ENCODE results near the gene TSHZ1.

Gene TSHZ1

DNA sequence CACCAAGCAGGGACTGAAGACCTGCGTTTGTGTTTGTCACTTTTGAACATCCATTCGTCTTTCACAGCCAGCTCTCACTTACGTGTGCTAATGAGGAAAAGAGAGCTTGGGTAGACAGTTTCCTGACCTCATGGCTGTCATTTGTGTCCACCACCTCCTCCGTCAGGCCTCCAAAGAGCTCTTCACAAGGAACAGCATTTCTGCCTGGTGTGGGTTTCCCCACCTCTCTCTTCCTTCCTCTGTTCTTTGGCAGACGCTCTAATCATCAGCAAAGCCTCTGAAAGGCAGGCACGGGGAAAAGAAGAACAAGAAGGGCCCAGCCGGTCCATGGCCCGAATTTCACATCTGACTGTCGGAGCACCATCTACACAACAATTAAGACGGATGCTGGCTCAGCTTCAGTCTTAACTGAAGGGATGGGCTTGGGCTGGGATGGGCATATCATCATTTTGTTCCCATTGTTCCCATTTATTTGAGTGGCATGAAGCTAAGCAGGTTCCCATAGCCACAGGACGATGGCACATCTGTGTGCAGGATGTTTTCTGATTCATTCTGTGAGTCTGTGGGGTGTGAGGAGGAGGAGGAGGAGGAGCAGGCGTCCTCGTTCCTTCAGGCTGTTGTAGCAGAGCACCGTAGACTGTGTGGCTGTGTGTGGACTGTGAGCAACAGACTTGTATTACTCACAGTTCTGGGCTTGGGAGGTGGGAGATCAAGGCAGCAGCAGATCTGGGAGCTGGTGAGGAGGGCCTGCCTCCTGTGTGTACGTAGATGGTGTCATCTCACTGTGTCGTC lies 66.4 kb downstream of the TSHZ1 start:
- FAIRE-seq, result no peak

DNA sequence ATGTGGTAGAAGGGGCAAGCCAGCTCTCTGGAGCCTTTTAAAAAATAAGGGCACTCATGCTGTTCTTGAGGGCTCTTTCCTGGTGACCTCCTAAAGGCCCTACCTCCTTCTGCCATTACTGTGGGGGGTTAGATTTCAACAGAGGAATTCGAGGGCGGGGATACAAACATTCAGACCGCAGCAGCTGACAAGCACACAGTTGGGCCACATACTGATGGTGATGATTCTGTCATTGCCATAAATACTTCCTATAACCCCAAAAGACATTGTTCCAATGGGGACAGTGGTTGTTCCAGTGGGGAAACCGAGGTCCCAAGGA lies 67.0 kb downstream of the TSHZ1 start:
- no peak for FAIRE-seq

DNA sequence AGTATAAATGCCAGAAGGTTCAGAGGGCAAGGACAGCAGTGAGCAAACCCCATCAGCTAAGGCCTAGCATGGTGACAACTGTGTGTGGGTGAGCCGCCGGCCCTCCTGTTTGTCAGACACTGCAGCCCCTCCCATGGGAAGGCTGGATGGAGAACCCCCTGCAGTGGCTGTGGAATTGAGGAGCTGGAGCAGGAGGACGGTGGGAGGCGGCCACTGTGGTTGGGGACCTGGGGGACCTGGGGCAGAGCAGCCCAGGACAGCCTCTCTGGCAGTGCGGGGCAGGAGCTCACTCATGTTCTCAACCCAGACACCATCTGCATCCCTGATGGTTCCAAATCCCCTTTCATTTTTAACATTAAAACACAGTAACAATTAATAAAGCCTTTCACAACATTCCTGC lies 68.8 kb downstream of the TSHZ1 start:
- FAIRE-seq, result no peak

DNA sequence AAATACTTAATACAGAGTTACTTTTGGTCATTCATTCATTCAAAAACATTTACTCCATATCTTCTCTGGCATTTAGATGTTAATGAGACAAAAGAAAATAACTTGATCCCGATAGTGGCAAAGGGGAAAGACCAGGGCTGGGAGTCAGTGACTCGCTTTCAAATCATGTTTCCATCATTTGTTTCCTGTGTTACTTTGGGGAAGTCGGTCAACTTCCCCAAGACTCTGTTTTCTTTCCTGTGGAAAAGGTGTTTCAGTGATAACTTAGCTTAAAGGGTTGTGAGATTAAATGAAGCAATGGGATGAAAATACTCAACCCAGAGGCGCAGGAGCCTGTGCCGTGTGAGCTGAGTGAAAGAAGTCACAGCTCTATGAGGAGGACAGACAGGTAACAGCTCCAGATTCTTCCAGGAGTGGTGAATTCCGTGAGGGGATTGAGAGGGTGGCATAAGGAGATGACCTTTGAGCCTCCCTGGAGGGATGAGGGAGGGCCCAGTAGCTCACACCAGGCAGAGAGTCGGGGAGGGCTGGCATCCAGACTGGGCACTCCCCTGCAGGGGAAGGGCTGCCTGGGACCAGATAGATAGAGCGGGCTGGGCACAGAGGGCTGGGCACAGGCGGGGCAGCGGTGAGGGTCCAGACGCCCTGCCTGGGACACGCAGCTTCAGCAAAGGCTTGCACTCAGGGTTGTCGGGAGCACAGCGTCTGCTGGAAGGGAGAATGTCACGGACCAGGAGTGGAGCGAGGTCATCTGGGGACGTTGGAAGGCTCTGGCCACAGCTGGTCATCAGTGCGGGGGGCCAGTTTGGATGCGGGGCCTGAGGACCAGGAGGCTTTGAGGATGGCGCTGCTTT lies 70.1 kb downstream of the TSHZ1 start:
- no peak for FAIRE-seq

DNA sequence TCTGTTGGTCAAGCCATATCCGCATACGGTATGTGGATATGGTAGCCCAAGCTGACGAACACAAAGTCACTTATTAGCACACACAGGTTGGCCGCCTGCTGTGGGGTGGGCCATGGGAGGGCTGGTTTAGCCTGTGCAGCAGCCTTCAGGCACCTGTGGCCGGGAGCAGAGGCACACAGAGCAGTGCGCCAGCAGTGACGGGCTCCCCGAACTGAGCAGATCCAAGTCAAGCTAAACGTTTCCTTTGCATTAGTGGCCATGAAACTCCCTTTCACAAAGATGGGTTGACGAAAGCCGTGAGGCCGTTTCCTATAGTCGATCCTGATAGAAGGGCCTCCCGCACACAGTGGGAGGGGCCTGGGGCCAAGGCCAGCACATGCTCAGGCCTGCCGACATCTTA lies 72.1 kb downstream of the TSHZ1 start:
- FAIRE-seq, result no peak

DNA sequence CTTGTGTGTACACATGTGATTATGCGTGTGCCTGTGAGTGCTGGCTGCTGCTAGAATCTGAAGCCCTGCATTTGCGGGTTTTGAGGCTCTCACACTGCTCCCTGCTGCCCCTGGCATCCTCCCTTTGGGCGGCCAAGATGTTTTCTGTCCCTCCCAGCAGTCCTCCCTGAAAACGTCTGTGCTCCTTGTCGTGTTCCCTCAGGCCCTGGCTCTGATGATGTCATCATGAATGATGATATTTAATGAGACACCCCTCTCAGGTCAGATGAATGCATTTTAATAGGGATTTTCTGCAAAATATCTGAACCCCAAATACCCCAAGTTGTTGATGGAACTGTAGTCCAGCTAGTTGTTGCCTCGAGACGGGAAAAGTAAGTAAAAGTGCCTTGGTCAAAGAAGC lies 73.1 kb downstream of the TSHZ1 start:
- no peak for FAIRE-seq

DNA sequence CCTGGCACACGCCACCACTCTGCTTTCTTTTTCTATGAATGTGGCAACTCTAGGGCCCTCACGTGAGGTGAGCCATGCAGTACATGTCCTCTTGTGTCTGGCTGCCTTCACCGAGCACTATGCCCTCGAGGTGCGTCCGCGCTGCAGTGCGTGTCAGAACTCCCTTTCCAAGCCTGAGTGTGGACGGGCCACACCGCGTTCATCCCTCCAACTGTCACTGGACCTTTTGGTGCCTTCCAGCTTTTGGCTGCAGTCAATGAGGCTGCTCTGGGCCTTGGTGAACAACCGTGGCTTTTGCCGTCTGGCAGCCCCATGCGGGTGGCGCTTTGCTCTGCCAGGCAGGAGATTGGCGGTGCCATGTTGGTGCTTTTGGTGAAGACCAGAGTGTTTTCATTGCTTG lies 74.0 kb downstream of the TSHZ1 start:
- no peak for FAIRE-seq

DNA sequence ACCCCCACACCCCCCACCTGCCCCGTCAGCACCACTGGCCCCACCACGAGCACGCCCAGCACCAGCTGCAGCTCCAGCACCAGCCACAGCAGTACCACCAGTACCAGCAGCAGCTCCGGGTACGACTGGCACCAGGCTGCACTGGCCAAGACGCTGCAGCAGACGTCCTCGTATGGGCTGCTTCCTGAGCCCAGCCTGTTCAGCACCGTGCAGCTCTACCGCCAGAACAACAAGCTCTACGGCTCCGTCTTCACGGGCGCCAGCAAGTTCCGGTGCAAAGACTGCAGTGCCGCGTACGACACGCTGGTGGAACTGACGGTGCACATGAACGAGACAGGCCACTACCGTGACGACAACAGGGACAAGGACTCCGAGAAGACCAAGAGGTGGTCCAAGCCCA lies 75.3 kb downstream of the TSHZ1 start:
- no peak for FAIRE-seq

DNA sequence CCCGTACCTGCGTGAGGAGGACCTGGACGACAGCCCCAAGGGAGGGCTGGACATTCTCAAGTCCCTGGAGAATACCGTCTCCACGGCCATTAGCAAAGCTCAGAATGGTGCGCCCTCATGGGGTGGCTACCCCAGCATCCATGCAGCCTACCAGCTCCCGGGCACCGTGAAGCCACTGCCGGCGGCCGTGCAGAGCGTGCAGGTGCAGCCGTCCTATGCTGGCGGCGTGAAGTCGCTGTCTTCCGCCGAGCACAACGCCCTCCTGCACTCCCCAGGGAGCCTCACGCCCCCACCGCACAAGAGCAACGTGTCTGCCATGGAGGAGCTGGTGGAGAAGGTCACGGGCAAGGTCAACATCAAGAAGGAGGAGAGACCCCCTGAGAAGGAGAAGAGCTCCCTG lies 76.4 kb downstream of the TSHZ1 start:
- FAIRE-seq, result no peak

DNA sequence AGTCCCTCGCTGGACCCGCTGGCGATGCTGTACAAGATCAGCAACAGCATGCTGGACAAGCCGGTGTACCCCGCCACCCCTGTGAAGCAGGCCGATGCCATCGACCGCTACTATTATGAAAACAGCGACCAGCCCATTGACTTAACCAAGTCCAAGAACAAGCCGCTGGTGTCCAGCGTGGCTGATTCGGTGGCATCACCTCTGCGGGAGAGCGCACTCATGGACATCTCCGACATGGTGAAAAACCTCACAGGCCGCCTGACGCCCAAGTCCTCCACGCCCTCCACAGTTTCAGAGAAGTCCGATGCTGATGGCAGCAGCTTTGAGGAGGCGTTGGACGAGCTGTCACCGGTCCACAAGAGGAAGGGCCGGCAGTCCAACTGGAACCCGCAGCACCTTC lies 77.1 kb downstream of the TSHZ1 start:
- no peak for FAIRE-seq

DNA sequence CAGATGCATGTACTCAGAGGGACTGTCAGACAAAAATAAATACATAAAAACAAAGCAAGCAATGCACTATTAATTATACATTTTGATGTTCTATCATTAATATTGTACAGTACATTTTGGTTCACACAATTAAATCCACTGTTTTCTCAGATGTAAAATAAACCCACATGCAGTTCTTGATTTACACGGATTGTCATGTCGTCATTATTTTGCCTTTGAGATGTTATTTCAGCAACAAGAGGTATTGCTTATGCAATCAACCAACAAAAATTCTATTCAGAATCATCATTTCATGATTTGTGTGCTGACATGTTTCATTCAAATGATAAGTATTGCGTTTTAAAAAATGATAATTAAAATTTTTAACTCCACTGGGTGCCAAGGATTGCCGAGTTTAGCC lies 79.2 kb downstream of the TSHZ1 start:
- peak; percentile 17 for FAIRE-seq

DNA sequence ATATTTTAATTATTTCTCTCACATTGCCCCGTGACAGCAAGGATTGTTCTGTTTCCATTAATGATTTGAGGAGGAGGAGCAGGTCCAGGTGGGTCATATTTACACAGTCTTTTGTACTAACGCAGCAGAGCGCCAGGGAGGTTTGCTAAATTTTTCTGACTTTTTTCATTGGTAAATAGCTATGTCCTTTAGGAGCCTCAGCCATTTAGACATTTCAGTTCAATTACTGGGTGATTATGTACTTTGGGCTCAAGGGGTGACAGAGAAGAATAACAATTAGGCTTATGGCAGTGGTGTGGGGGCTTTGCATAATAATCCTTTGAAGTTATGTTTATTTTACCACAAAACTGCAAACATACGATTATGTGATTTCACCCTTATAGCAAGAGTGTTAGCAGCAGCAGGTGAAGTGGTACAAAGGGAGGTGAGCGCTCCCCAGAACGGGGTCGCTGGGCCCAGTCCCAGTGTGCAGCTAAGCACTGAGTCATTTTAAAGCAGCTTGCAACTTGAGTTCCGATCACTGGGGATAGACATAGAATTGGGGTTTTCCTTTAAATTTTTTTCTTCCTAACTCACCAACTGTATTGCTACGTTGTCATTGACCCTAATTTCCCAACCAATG lies 80.3 kb downstream of the TSHZ1 start:
- FAIRE-seq, result no peak

DNA sequence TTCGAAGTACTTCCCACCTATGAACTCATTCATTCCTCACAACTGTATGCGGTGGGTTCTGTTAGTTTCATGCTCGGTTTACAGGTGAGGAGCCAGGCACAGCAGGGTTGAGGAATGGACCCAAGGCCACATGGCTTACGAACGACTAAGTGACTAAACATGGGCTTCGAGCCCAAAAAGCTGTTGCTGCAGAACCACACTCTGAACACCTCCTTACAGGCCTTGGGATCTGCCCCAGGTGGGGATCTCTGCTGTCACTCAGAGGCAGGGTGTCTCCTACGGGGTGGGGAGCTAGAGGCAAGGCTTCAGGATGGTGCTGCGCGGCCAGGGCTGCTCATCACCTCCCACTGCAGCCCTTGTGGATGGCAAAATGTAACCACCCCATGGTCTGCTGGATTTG lies 80.9 kb downstream of the TSHZ1 start:
- no peak for FAIRE-seq

DNA sequence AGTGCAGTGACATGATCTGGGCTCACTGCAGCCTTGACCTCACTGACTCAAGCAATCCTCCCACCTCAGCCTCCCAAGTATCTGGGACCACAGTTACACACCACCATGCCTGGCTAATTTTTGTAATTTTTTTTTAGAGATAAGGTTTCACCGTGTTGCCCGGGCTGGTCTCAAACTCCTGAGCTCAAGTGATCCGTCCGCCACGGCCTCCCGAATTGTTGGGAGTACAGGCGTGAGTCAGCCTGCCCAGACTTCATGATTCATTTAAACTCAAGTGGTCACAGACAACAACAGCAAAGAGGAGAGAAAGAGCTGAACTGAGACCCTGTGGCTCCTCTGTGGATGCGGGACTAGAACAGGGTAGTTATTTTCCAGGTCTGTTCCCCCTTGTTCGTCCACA lies 83.0 kb downstream of the TSHZ1 start:
- no peak for FAIRE-seq

DNA sequence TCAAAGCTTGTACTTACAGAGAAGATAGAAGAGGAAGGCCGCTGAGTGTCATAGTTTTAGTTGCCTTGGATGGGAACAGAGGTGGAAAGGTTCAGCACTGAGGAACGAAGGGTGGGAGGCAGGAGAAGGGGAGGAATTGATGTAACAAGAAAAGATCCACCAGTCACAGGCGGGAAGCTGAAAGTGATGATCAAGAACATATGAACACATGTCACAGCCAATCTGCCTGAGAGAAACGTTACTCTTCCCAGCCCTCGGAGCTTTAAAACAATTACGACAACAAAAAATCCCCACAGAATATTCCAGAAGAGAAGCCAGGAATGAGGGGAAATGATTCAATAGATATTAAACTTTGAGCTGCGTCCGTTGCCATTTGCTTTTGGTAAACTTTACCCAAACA lies 87.1 kb downstream of the TSHZ1 start:
- FAIRE-seq, result no peak

DNA sequence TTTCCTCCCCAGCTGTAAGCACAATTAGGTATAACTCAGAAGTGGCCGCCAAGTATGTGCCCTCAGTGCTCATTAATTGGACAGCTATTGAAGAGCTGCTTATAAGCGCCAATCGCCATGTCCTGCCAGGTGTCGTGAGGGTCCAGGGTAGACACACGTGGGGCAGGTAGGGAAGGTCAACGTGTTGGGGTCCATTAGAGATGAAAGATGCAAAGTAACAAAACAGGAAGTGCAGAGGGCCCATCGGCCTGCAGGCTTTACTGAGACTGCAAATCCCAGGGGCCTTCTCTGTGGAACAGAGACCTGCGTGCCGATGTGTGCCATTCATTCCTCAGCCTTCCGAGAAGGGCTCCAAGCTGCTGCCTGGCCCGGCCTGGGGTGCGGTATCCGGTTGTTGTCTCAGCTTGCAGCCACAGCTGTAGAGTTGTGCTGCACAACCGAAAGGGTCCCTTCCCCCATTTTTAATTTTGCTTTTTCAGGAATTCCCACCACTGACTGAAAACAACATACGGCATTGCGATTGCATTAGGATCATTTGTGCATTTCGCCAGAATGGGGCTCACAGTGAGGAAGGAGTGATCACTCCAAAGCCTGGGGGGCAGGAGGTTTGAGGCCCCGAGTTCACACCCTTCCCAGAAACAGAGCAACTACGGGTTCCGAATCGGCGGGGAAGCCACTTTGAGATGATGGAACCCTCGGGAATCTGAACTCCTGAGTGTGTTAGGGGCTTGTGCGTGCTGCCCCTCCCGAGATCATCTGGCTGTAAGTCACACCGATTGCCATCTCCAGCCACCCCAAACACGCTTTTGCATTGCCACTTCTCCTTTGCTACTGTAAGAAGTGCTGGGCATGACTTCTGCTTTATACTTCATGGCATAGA lies 94.3 kb downstream of the TSHZ1 start:
- no peak for FAIRE-seq

DNA sequence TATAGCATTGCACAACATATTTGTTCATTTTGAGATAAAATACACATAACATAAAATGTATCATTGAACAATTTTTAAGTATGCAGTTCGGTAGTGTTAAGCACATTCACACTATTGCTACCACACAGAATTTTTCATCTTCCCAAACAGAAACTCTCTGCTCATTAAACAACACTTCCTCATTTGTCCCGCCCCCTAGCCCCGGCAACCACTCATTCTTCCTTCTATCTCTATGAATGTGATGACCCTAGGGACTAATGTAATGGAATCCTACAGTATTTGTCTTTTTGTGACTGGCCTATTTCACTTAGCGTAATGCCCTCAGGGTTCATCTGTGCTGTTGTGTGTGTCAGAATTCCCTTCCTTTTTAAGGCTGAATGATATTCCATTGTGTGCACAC lies 95.4 kb downstream of the TSHZ1 start:
- no peak for FAIRE-seq

DNA sequence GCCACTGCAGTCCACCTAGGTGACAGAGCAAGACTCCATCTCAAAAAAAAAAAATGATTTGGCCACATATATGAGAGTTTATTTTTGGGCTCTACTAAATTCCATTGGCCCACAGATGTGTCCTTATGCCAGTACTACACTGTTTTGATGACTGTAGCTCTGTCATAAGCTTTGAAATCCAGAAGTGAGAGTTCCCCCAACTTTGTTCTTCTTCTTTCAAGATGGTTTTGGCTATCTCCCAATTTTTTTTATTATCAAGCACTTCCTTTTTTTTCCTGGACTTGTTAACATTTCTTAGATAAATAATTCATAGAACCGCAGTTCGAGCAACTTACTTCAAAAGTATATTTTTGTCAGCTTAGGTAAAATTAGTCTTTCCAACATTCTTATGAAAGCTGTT lies 96.9 kb downstream of the TSHZ1 start:
- FAIRE-seq, result no peak

DNA sequence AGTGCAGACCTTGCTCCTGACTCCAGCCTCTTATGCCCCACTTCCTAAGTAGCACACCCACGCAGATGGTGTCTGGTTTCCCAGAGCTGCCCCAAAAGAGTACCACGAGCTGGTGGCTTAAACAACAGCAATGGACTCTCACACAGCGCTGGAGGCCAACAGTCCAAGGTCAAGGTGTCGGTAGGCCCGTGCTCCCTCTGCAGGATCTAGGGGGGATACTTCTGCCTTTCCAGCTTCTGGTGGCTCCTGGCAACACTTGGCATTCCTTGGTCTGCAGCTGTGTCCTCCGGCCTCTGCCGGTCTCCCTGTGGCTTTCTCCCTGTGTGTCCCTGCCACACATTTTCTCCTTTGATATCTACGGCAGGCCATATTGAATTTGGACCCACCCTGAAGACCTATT lies 99.0 kb downstream of the TSHZ1 start:
- no peak for FAIRE-seq

DNA sequence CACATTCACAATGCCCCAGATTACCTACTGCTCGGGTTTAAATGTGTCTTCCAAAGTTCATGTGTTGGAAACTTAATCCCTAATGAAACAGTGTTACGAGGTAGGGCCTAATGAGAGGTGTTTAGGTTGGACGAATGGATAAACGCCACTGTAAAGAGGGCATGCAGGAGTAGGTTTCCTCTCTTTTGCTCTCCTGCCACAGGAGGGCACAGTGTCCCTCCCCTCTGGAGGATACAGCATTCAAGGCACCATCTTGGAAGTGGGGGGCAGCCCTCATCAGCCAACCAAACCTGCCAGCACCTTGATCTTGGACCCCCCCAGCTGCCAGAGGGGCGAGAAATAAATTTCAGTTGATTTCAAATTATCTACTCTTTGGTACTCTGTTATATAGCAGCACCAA lies 103.5 kb downstream of the TSHZ1 start:
- FAIRE-seq, result no peak

DNA sequence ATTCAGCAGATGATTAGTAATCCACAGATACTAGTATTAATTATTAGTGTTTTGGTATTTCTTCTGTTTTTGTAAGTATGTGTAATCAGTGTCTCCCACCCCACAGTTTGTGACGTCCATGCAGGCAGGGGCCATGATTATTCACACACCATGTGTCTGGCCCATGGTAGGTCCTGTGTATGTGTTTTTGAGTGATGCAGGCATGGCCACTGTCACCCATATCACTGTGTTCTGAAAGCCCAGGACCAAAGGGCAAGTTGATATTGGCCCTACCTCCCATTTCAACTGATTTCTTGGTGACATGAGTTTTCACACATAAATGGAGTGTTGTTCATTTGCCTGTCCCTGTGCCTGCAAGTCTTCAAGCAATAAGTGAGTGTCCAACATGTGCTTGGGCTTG lies 104.0 kb downstream of the TSHZ1 start:
- FAIRE-seq, result no peak

DNA sequence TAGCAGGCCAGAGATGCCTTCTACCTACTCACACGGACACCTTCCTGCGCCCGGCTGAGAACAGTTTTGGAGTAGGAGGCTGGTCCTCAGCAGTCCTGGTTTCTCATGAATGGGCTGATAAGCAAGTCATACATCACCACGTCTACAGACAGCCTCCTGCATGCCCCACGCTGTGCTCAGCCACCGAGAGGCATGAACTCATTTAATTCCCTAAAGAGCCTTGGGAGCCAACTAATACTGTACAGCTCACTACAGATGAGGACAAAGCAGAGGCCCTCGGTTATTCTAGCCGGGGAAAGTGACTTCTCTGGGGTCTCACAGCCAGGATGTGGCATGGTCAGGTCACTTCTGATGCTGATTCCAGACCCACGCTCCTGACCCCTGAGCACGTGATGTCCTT lies 105.6 kb downstream of the TSHZ1 start:
- no peak for FAIRE-seq

DNA sequence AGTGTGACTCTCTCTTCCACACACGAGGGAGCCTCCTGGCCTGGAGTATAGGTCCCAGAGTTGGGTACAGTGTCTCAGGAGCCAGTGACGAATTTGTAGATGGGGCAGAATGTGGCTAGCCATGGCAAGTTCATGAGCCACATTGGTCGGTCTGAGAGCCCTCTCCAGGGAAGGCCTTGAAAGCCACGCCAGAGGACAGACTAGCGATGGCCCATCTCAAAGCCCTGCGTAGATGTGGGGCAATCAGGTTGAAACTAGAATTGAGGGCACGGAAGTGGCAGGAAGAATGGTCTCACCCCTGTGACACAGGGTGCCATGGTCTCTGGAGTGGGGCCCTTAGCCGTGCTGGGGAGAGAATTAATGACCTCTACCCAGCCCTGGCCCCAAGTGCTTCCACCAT lies 106.2 kb downstream of the TSHZ1 start:
- no peak for FAIRE-seq

Measured in islet of Langerhans (tissue), 1 donor.